AG04450 (cell line): ENCODE results near the gene LIMK2. TPM values are rescaled to one million over a fixed set of nuclear protein-coding genes. Genes with fewer than 3 reads are reported as not detected.

ENCODE experiments used
- CTCF ChIA-PET: fragments of 300-600, 350-600 bp; formaldehyde crosslinking; extraction: SDS; loops from one replicate; lab custom pipeline; 2022; ENCODE audit warnings: antibody characterized with exemption, inconsistent platforms; lab: Charles Lee
- POLR2A ChIA-PET: fragments of 350-600 bp; formaldehyde crosslinking; extraction: SDS; loops from one replicate; lab custom pipeline; 2021; ENCODE audit warnings: antibody characterized with exemption, inconsistent platforms; lab: Yijun Ruan, JAX
- DNase-seq: peaks from one replicate; pipeline ENCODE4 v3.0.0-alpha.2; 2011; ENCODE audit warnings: low read depth, low spot score
- H3K27ac ChIP-seq: one replicate; pipeline ENCODE4 v1.5.1; 2012; ENCODE audit warnings: low read depth, low read length, control low read depth
- H3K27me3 ChIP-seq: one replicate; pipeline ENCODE4 v1.6.0; 2012; ENCODE audit warnings: low read length; ENCODE audit not compliant: control insufficient read depth, insufficient read depth
- H3K4me3 ChIP-seq: 2 replicates; pipeline ENCODE4 v1.5.1; 2011; ENCODE audit warnings: mild to moderate bottlenecking, low read depth, low read length, control low read depth
- H3K9me3 ChIP-seq: 2 replicates; pipeline ENCODE4 v1.5.1; 2012; ENCODE audit warnings: low read length; ENCODE audit not compliant: control insufficient read depth, insufficient read depth
- CTCF ChIP-seq: IDR thresholded peaks from 2 replicates; pipeline ENCODE4 v1.5.1; 2011; ENCODE audit warnings: low read depth, low read length, control low read depth, inconsistent platforms
- polyA plus RNA-seq: library from polyadenylated mRNA; depleted of rRNA; stranded (reverse); fragments of >200 nt; gene quantifications from 2 replicates; pipeline ENCODE4 v1.2.3, GENCODE V29; 2011

The LIMK2 gene
- polyA plus RNA-seq, 1 experiment = 5.0 TPM

DNA sequence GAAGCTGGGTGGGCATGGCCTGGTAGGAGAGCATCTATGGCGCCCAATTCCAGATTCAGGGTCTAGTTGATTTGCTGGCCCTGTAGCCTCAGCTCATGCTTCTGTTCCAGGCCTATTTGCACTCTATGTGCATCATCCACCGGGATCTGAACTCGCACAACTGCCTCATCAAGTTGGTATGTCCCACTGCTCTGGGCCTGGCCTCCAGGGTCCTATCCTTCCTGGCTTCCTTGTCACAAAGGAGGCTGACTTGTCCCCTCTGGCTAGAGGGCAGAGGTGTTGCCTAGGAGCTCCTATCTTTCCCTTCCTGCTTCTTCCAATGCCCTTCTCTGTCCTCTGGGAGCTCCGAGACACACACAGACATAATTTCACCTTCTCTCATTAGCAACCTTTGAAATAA lies 58.9 kb downstream of the LIMK2 start:
- ChIA-PET CTCF (interaction anchor here (1.1 to 4.9 kb wide), 7 partner anchors 12 to 163 kb away, joined by 3 to 55 read pairs (median 20); partner anchors contain the start of genes LIMK2 and SELENOM), POLR2A (interaction anchor here (0.8 to 1.2 kb wide), 2 partner anchors 21 to 28 kb away, joined by 3 read pairs; no protein-coding TSS in a partner anchor)
- TF ChIP-seq CTCF = no peak
- Histone ChIP-seq H3K9me3 (no peaks in the 10 kb centered on the region), H3K27me3 (no peaks in the 10 kb centered on the region), H3K4me3 (no peak overlapping the region), H3K27ac (no peak overlapping the region)
- no peak for DNase-seq

DNA sequence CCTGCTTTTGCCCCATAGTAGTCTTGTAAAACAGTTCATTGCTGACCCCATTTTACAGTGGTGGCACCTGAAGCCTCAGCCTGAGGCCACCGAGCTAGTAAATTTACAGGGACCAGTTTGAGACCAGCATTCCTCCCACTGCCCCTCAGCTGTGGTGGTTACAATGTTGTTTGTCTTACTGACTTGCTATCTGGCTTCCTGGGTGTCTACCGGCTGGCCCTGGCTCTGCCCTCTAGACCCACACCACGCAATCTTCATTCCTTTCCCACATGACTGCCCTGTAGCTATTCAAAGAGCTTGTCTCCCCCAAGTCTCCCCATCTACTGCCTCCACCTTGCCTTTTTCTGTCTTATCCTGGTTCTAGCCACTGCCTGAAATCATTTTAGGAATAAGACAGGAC lies 59.4 kb downstream of the LIMK2 start:
- no peaks in the 10 kb centered on the region for H3K27me3 ChIP-seq
- no peak overlapping the region for H3K27ac ChIP-seq
- ChIA-PET POLR2A (interaction anchor here (0.6 to 1.2 kb wide), 3 partner anchors 21 to 160 kb away, joined by 3 read pairs; no protein-coding TSS in a partner anchor), CTCF (interaction anchor here (1.1 to 4.9 kb wide), 8 partner anchors 12 to 163 kb away, joined by 3 to 96 read pairs (median 22); partner anchors contain the start of genes LIMK2 and SELENOM)
- H3K4me3 ChIP-seq = no peak overlapping the region
- no peak for TF ChIP-seq CTCF
- DNase-seq = no peak
- no peaks in the 10 kb centered on the region for H3K9me3 ChIP-seq

DNA sequence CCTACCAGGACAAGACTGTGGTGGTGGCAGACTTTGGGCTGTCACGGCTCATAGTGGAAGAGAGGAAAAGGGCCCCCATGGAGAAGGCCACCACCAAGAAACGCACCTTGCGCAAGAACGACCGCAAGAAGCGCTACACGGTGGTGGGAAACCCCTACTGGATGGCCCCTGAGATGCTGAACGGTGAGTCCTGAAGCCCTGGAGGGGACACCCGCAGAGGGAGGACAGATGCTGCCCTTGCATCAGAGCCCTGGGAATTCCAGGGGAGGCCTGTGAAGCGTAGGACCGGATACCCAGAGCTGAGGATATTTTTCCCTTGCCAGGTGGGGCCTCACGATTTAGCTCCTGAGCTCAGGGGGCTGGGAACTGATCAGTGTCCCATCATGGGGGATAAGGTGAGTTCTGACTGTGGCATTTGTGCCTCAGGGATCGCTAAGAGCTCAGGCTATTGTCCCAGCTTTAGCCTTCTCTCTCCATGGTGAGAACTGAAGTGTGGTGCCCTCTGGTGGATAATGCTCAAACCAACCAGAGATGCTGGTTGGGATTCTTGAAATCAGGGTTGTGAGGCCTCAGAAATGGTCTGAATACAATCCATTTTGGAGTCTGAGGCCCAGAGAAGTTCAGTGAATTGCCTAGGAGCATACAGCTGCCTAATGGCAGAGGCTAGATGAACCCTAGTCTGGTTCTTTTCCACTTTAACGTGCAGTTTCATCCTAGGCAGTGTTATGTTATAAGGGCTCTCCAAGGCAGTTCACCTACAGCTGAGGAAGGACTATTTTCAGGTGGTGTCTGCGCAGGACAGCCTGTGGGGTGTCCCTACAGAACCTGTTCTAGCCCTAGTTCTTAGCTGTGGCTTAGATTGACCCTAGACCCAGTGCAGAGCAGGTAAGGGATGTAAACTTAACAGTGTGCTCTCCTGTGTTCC lies 60.7 kb downstream of the LIMK2 start:
- ChIA-PET CTCF (interaction anchor here (0.5 to 4.9 kb wide), 46 partner anchors 9 to 591 kb away, joined by 3 to 96 read pairs (median 6); partner anchors contain the start of genes LIMK2, PIK3IP1, RNF185 and SELENOM), POLR2A (interaction anchor here (1.3 kb wide), 1 partner anchor 18 kb away, joined by 6 read pairs; no protein-coding TSS in a partner anchor)
- Histone ChIP-seq H3K4me3 (no peak overlapping the region), H3K9me3 (no peaks in the 10 kb centered on the region), H3K27me3 (no peaks in the 10 kb centered on the region), H3K27ac (no peak overlapping the region)
- DNase-seq = peak; percentile 32
- TF ChIP-seq CTCF = peak; percentile 87

GRCh38 chr22:31274017-31274416 lies 61.9 kb downstream of the LIMK2 start:
- H3K27me3 ChIP-seq = no peaks in the 10 kb centered on the region
- ChIA-PET CTCF (interaction anchor here (0.7 to 4.9 kb wide), 16 partner anchors 9 to 166 kb away, joined by 3 to 96 read pairs (median 20); partner anchors contain the start of genes LIMK2, PIK3IP1 and SELENOM), POLR2A (no interaction called here)
- no peak overlapping the region for H3K4me3 ChIP-seq
- no peak for TF ChIP-seq CTCF
- H3K9me3 ChIP-seq = no peaks in the 10 kb centered on the region
- no peak for DNase-seq
- no peak overlapping the region for H3K27ac ChIP-seq

DNA sequence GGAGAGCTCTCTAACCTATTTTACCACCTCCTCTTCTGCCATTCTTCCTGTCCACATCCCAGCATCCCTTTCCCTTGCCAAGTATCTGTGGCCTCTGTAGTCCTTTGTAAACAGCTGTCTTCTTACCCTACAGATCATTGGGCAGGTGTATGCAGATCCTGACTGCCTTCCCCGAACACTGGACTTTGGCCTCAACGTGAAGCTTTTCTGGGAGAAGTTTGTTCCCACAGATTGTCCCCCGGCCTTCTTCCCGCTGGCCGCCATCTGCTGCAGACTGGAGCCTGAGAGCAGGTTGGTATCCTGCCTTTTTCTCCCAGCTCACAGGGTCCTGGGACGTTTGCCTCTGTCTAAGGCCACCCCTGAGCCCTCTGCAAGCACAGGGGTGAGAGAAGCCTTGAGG lies 62.9 kb downstream of the LIMK2 start:
- ChIA-PET CTCF (interaction anchor here (3.5 to 4.1 kb wide), 3 partner anchors 15 to 62 kb away, joined by 22 to 96 read pairs (median 44); partner anchors contain the start of gene LIMK2), POLR2A (no interaction called here)
- Histone ChIP-seq H3K9me3 (no peaks in the 10 kb centered on the region), H3K27me3 (no peaks in the 10 kb centered on the region), H3K4me3 (no peak overlapping the region), H3K27ac (no peak overlapping the region)
- no peak for TF ChIP-seq CTCF
- DNase-seq = no peak
